HG03097 (cell line): Measurements from ENCODE around the gene SOX5.
"Not testable (repeated sequence)": the region's sequence is repeated elsewhere in the genome, so short reads cannot be mapped to it uniquely, and the experiment has no call there.

ENCODE experiments used
- ATAC-seq: cut with Tn5 transposase; IDR thresholded peaks from one replicate; pipeline ENCODE4 v1.9.1; 2021; ENCODE audit not compliant: unreplicated experiment, low FRiP score

Gene SOX5

DNA sequence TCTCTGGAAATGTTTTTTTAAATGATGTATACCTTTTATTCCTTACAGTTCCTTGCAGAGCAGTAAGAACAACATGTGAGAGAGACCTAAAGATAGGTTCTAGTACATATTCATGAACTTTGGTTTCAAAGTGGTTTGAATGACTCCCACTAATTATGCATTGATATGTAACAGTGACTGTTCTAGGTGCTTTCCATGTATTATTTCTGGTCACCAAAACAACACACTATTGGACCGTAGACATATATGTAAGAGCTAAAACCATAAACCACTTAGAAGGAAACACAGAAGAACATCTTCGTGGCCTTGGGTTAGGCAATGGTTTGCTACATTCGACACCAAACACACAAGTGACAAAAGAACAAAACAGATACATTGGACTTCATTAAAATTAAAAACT is 37.9 kb downstream of the SOX5 start:
- ATAC-seq: no peak

DNA sequence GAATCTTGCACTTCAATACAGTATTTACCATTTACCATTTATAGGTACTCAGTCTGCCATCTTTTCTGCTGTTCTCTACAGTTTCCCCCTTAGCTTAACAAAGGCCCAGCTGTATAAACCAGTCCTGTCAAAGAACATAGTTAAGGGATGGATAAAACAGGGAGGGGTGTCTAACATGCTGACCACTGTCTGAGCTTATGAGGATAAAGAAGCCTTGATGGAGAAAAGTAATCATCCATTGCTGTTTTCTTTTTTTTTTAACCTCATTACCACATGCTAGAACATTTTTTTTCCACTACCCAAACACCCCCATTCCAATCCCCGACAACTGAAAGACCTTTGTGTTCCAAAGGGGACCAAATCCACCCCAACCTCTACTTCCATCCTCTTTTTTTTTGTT is 39.9 kb downstream of the SOX5 start:
- ATAC-seq: no peak

DNA sequence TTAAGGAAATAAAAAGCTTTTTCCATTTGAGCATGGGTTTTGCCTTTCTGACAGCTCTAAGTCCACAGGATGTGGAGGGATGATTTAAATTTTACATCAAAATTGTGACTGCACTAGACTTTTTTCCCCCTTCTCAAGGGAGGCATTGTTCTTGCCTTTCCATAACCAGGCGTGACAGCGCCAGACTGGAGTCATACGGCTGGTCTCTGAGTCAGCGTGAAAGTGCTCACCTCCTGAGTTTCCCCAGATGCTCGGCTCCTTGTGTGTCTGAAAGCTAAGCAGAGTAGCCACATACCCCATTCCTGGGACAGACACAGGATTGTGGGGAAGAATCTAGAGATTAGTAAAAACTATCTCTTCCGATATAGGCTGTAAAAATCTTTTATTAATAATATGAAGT is 43.1 kb downstream of the SOX5 start:
- no peak for ATAC-seq

DNA sequence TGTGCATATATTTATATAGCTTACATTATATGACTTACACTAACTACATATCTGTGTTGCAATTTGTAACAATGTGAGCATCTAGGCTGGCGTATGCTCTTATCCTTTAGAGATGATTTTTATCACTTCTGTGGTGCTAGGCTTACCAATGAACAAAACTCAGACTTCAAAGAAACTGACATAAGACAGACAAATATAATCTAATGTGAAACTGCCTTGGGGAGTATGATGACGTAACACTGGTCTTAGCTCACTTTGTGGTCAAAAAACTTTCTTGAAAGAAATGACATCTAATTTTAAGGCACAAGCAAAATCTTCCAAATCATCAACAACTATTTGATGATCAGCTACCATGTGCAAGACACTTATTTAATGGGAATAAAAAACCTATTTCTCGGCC is 50.0 kb downstream of the SOX5 start:
- ATAC-seq: no peak

DNA sequence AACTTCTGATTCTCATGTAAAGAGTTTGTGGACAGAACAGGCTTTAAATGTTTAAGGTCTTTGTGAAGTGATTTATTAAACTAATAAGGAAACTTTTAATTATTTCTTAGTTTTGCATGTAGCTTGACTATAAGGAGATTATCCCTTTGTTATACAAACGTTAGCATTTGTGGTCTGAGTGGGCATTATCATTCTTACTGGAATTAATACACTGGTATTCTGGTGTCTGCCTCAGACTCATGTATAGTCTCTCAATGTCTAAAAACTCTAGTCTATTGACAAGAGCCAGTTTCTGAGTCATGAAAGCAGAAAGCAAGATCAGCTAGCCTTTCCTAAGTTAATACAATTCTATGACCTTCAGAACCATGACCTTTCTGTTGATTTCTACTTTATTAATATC is 51.3 kb downstream of the SOX5 start:
- no peak for ATAC-seq

DNA sequence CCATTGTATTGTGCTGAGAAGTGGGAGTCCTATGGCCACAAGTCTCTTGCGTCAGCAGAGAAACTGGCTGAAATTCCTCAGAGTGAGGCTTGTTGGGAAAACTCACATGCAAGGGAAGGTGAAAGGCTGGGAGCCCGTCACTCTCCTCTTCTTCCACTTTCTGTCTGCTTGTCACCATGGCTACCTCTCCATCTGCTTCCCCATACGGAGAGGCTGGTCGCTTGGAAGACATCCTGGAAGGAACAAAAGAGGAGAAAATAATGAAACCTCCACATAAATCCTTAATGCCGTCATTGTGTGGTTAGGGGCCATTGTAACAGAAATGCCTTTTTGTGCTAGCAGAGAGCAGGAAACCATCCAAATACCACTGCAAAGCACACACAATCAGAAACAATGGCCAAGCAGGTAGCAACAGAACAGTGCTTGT is 53.7 kb downstream of the SOX5 start:
- ATAC-seq: no peak

DNA sequence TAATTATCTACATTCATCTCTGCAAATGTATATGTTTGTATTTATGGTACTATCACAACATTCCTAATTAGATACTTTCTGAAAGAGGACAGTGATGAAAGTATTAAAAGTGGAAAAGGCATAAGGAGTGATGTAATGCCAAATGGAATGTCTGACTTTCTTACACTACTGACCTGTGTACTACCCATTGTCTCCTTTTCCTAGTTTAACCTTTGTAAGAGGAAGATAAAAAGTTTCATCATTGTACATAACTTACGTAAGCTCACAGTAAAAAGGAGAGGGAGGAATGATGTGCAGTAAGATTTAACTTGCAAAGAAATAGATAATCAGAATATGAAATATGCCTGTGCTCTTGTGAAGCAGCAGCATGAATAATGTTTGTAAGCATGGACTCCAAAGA is 55.9 kb downstream of the SOX5 start:
- no peak for ATAC-seq

DNA sequence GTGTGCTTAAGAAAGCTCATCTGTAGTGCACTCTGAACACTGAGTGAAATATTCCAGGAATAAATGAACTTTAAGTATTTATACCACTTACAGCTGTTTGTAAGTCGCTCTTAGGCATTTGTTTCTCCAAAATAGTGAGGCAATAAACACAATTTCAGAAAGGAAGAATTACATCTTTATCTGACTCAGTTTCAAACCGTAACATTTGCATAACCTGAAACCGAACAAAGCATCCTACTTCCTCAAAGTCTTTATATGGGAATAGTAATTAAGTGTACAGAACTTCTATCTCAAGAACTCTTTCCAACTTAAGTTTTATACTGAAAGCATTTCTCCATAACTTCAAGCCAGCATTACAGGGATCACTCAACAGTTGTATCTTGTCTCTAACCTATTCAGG is 58.4 kb downstream of the SOX5 start:
- ATAC-seq: no peak

DNA sequence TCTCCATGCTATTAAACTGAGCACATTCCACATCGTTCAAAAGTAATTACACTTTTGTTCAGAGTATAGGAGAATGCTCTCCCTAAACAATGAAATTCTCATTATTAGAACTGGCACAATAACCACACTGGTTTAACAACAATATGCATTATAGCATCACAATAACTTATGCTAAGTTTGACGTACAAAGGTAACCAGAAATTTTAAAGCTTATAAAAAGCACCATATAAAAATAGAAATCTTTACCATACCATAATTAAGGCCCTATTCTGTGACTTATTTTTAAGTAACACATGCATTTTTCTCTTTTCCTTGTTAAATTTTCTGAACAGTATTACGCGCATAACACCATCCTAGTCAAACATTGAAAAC is 60.4 kb downstream of the SOX5 start:
- no peak for ATAC-seq

DNA sequence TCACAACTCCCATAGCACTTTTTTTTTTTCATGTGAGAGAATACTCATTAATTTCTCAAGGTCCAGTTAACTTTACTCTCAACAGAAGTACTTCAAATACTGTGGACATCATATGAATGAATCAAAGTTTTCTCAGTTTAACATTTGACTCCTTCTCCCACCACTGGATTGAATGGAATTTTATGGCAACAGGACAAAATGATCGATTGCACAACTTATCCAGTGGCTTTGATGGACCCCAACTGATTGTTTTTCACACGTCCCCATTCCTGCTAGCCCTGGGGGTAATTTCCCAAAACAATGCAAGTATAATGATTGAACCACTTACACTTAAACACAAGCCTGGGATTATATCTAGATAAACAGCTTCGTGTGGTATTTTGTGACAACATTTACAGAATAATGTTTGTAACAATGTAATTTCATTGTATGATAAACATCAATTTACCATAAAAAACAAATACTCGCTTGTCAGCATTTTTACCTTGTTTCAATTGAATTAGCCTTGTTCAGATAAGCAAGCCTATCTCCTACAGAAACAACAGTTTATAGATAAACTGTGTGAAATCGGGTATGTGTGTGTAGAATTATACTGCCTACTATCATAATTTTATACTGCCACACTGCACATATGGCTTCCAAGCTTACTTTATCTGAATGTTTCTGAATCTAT is 60.9 kb downstream of the SOX5 start:
- ATAC-seq: no peak

DNA sequence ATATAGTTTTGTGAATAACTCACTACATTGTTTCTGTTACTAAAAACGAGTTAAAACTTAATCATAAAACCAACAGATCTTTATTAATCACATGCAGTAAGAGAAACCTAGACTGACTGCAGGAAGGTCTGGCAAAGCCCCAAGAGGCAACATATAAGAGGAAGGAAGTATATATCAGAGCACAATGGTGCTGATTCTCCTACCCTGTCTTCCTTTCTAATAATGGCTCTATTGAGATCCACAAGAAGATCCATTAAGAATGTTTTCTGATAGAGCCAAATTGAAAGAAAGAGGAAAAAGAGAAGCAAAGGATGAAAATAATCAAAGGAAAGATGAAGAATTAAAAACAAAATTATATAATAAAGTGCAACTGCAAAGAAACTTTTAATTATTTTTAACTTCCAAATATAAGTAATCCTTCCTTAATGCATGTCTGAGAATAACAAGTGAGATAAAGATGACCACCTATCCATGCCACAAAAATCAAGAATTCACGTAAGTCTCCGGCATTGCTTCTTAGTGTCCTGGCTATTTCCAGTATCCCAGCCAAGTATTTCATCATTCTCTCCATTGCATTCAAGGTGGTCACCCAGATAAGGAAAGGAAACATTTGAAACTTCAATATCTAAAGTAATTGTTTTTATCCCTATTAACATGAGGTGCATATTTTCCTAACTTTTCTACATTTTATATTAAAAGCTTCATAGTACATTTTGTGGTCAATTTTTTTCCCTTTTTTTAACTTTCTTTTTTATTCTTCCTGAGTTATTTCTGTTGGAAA is 62.2 kb downstream of the SOX5 start:
- ATAC-seq: no peak

DNA sequence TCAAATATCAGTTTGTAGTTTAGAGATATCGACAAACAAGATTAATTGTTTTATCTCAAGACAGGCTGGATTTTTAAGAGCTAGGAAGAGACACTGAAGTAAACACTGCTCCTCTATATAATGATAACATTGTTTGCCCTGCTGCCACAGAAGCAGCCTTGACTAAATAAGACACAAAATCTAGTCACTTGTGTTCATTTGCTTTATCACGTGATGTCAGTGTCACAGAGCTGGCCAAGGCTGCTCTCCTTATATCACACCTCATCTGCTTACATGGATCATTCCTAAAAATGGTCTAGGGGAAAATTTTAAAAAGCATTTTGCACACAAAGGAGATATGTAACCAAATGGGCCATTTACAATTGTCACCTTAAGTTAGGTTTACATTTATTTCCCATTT is 64.1 kb downstream of the SOX5 start:
- ATAC-seq: no peak

DNA sequence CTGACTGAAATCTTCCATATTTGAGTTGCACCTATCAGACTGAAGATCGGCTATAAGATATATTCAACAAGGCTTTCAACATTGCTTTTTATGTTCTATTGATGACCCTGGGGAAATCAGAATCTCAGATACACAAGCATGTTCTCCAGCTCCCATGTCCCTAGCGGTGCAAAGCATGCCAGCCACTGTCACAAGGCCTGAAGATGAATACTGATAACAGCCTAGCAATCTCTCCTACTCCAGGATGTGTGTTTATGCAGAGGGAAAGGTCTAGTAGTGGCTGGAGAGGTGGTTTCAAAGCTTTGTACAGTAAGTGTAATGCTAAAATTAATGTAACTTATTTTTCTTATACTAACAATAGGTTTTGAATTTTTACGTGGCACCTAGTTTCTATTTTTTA is 64.6 kb downstream of the SOX5 start:
- ATAC-seq: no peak

DNA sequence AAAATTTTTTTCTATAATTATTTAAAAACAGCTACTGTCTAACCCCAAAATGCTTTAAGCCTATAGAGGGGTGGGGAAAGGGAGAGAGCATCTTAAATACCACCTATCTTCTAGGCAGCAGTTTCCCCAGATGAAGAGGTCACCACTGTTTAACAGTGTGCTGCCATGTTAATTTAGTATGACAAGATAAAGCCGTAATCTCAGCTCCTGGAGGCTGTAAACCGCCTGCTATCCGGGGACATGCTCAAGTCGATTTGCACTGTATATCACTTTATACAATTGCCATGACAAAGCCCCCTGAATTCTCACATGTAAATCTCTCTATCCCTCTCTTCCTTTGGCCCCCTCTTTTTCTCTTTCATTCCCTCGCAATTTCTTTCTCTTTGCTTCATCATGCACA is 68.5 kb downstream of the SOX5 start:
- ATAC-seq: no peak

DNA sequence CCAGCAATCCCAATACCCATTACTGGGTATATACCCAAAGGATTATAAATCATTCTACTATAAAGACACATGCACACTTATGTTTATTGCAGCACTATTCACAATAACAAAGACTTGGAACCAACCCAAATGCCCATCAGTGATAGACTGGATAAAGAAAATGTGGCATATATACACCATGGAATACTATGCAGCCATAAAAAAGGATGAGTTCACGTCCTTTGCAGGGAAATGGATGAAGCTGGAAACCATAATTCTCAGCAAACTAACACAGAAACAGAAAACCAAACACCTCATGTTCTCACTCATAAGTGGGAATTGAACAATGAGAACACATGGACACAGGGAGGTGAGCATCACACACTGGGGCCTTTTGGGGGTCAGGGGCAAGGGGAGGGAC is 72.9 kb downstream of the SOX5 start:
- ATAC-seq: not testable (repeated sequence)

DNA sequence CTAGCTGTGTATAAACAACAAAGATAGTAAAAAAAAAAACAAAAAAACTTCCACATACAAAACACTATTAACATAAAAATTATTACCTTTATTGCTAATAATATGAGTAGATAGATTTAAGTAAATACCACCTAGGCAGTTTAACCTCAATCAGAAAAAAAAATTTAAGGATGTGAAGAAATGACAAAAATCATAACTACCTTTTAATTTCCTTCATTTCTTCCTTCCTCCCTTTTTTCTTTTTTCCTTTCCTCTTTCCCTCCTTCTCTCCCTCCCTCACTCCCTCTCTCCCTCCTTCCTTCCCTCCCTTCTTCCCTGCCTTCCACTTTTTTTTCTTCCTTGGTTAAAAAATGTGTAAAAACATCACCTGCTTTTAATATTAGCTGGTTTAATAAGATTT is 81.7 kb downstream of the SOX5 start:
- ATAC-seq: no peak

DNA sequence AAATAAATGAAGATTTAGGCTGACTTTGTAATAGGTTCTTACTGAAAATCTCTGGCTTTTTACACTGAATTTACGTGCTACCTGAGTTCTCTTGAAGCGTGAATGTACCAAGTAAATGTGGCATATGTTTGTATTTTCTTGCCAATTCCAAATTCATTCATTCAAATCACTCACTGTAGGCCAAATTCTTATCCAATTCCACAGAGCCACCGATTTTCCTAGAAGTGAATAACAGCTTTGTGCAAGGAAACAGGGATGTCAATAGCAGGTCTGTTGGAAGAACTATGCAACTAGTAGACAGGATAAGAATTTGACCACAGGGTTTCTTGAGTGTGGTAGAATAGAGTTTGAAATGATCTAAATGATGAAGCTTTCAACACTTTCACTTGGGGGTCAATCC is 86.8 kb downstream of the SOX5 start:
- no peak for ATAC-seq

DNA sequence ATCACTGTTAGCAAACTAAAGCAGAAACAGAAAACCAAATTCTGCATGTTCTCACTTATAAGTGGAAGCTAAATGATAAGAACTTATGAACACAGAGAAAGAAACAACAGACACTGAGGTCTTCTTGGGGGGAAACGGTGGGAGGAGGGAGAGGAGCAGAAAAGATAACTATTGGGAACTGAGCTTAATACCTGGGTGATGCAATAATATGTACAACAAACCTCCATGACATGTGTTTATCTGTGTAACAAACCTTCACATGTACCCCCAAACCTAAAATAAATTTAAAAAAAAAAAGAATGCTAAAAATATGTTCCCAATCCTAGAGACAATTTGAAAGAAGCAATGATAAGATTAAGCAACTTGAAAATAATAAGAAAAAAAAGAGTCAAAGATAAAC is 89.5 kb downstream of the SOX5 start:
- no peak for ATAC-seq

DNA sequence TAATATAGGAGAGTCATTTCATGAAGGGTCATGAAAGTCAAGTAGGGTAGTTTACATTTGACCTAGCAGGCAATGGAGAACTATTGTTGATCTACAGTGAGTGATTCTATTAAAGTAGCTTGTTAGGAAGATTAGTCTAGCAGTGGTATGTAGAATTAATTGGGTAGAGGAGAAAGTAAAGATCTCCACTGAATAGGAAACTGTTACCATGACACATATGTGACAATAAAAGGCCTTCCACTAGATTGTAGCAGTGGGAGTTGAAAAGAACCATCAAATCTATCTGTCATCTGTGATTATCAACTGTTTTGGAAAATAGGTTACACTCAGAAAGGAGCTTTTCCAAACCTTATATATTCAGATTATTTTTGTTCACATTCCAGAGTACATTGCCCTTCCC is 92.3 kb downstream of the SOX5 start:
- ATAC-seq: no peak

DNA sequence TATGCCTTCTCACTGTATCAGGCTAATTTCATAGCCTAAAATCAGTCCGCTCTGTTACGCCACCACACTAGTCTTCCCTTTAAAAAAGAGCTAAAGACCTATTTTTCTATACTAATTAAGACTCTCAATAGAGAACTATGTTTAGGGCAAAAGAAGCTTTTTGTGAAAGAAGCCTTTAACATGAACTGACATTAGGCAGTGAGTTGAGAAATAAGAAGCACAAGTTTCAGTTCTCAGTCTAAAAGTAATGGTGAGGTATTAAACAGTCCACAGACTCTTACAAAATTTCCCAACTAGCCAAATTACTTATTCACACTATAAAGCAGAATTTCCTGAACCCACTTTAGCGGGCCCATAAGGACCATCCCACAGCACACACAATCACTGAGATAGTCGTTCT is 93.7 kb downstream of the SOX5 start:
- no peak for ATAC-seq

DNA sequence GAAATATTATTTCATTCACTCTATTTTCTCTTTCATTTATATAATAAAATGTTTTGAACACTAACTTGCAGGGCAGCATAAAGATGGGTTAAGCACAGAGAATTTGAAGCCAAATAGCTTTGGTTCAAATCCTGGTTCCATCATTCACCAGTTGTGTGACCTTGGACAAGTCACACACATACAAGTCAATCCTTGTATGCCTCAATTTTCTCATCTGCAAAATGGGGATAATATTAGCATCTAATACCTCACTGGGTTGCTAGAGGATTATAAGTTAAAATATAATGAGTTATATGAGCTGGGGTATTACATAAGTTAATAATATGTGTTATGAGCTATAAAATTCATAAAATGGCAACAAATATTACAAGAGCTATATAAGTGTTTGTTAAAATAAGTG is 94.9 kb downstream of the SOX5 start:
- ATAC-seq: no peak

DNA sequence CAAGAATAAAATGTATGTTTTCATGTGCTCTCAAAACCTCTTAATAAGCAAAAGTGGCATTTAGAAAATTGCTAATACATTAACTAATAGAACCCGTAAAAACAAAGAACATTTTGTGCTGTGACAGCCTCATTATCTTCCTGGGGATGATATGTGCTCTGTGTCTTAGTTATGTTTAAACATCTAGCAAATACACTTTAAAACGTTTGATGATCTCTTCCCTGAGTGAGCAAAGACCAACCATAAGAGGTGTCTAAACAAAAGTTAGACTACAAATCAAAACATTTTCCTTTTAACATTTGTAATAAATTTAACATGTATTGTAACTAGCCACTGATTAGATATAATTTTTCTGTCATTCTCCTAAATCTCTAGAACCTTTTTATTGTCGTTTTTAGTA is 95.8 kb downstream of the SOX5 start:
- no peak for ATAC-seq

DNA sequence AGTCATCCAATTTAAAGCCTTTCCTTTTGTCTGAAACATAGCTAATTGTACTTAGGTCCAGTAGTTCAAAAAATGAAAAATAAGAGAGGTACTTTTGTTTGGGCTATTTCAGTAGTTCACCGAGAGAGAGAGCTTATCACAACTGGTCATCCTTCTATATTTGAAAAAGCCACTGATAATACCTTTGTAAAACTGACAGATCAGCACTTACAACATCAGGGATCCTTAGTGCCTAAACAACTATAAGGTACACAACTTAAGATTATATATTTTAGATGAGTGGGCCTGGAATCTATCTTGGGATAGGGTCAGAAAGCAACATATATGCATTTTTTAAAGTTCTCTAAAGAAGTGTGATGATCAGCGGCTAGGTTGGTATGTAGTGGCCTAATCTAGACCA is 97.9 kb downstream of the SOX5 start:
- no peak for ATAC-seq
